ENCODE data around the gene TEAD1. TPM values are rescaled to one million over a fixed set of nuclear protein-coding genes. Genes with fewer than 3 reads are reported as not detected.
A peak's percentile ranks its signal among the peaks of the same experiment; 100 is the strongest.

The TEAD1 gene
- total and polyA plus RNA-seq, 7 donors, result 3.2 to 200 (median 155) TPM

DNA sequence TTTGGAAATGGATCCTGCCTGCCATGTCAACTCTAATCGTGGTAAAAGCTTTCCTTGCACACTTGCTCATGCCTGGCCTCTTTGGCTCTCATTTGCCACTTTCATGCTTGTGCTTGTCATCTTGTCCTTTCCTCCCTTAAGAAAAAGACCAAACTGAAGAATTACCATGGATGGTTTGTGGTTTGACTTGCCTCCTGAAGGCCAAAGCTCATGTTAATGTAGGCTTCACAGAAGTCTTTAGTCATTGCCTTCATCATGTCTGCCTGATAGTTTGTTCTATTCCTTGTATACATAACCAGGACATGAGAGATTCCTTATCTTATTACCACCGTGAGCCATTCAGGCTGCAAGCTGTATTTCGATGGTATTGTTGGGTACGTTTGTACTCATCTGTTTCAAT, 17.3 kb downstream of the TEAD1 start:
- H3K36me3 ChIP-seq, result no peaks in the 10 kb centered on the region
- no peaks in the 10 kb centered on the region for H3K27me3 ChIP-seq
- no peak for DNase-seq
- intact Hi-C loops (cut with DNase I), result loop anchor here (5.0 kb wide), 1 partner anchor 279 kb away; no protein-coding TSS in a partner anchor
- peaks cover 0 to 97% (median 87%) of the 10 kb centered on the region in 4 donors for H3K4me1 ChIP-seq
- peak overlapping the region in 3 of 4 donors; percentile 90 to 93 (median 92) for H3K27ac ChIP-seq
- WGBS, 2 donors, result 61 to 68% methylated on average over 4 of the region's 4 CpGs
- H3K4me3 ChIP-seq, result no peak overlapping the region
- no peak for TF ChIP-seq EP300 (IDR thresholded peaks at IDR 0.05)
- H3K9me3 ChIP-seq, result no peaks in the 10 kb centered on the region

GRCh38 chr11:12692229-12693075, 18.2 kb downstream of the TEAD1 start:
- 23 to 40% methylated on average over 14 of the region's 14 CpGs for whole genome bisulfite sequencing, 2 donors
- Histone ChIP-seq H3K4me1 (peaks cover 0 to 88% (median 84%) of the 10 kb centered on the region in 4 donors), H3K27ac (peak overlapping the region; percentile 82 to 93 (median 91)), H3K9me3 (no peaks in the 10 kb centered on the region), H3K4me3 (peak overlapping the region in 3 of 4 donors; percentile 7 to 26 (median 15)), H3K27me3 (no peaks in the 10 kb centered on the region), H3K36me3 (no peaks in the 10 kb centered on the region)
- DNase-seq, result peak; percentile 97
- intact Hi-C loops (cut with DNase I), result loop anchor here (2.0 to 5.0 kb wide), 2 partner anchors 16 to 280 kb away; no protein-coding TSS in a partner anchor
- TF ChIP-seq POLR2AphosphoS5 (IDR thresholded peaks at IDR 0.05), result peak; percentile 57 to 77 (median 65)
- TF ChIP-seq EP300 (IDR thresholded peaks at IDR 0.05), result peak in 3 of 4 donors; percentile 56 to 70 (median 56)
- no peak for TF ChIP-seq CTCF (IDR thresholded peaks at IDR 0.05)
- no peak for TF ChIP-seq POLR2A (IDR thresholded peaks at IDR 0.05)

DNA sequence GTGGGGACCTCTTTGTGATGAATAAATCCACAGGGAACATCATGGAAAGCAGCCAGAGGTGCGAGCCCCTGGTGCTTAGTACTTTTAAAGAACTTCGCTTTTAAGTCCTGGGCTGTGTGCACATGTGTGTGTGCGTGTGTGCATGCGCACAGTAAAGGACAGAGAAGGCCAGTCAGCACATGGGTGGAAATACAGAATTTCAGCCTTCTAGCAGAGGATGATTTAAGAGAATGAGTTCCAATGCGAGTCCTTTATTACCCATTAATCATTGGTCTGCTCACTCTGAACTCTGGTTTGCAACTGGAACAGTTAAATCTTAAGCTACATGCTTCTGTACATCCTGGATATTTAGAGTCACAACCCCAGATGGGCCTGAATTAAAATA, 18.9 kb downstream of the TEAD1 start:
- Histone ChIP-seq H3K4me1 (peaks cover 0 to 85% (median 82%) of the 10 kb centered on the region in 4 donors), H3K36me3 (no peaks in the 10 kb centered on the region), H3K27me3 (no peaks in the 10 kb centered on the region), H3K4me3 (peak overlapping the region in 2 of 4 donors; percentile 11 to 26), H3K27ac (peak overlapping the region; percentile 82 to 93 (median 91)), H3K9me3 (no peaks in the 10 kb centered on the region)
- 41 to 52% methylated on average over 5 of the region's 5 CpGs for WGBS, 2 donors
- DNase-seq, result no peak
- no peak for TF ChIP-seq CTCF (IDR thresholded peaks at IDR 0.05)
- TF ChIP-seq POLR2A (IDR thresholded peaks at IDR 0.05), result no peak
- TF ChIP-seq POLR2AphosphoS5 (IDR thresholded peaks at IDR 0.05), result no peak
- TF ChIP-seq EP300 (IDR thresholded peaks at IDR 0.05), result no peak
- intact Hi-C loops (cut with DNase I), result loop anchor here (2.0 to 5.0 kb wide), 2 partner anchors 16 to 281 kb away; no protein-coding TSS in a partner anchor

GRCh38 chr11:12693479-12694182, 19.4 kb downstream of the TEAD1 start:
- peak; percentile 84 for DNase-seq
- TF ChIP-seq CTCF (IDR thresholded peaks at IDR 0.05), result no peak
- no peak for TF ChIP-seq POLR2A (IDR thresholded peaks at IDR 0.05)
- peak in 3 of 4 donors; percentile 9 to 25 (median 16) for TF ChIP-seq EP300 (IDR thresholded peaks at IDR 0.05)
- peak; percentile 55 to 75 (median 71) for TF ChIP-seq POLR2AphosphoS5 (IDR thresholded peaks at IDR 0.05)
- H3K27ac ChIP-seq, result peak overlapping the region; percentile 82 to 93 (median 91)
- intact Hi-C loops (cut with DNase I), result loop anchor here (2.0 to 5.0 kb wide), 2 partner anchors 17 to 281 kb away; no protein-coding TSS in a partner anchor
- H3K27me3 ChIP-seq, result no peaks in the 10 kb centered on the region
- WGBS, 2 donors, result 5 to 6% methylated on average over 13 of the region's 13 CpGs
- H3K4me3 ChIP-seq, result peak overlapping the region in 3 of 4 donors; percentile 11 to 26 (median 19)
- no peaks in the 10 kb centered on the region for H3K9me3 ChIP-seq
- no peaks in the 10 kb centered on the region for H3K36me3 ChIP-seq
- peaks cover 0 to 86% (median 83%) of the 10 kb centered on the region in 4 donors for H3K4me1 ChIP-seq
